ENCODE measurements around the gene AATF. TPM values are rescaled to one million over a fixed set of nuclear protein-coding genes. Genes with fewer than 3 reads are reported as not detected.

AATF gene
- total and polyA plus RNA-seq, 12 donors, result 21.0 to 68.2 (median 41.1) TPM

- Histone ChIP-seq H3K4me3 (peak overlapping the region in 1 of 4 donors; percentile 9), H3K27me3 (peaks cover 94% of the 10 kb centered on the region), H3K36me3 (replicated peaks in 1 of 2) (no peaks in the 10 kb centered on the region), H3K27ac (no peak overlapping the region), H3K4me1 (replicated peaks in 1 of 2) (peaks cover 15 to 43% of the 10 kb centered on the region in 2 donors), H3K9me3 (replicated peaks in 1 of 3) (no peaks in the 10 kb centered on the region)
- no peak for DNase-seq
- intact Hi-C loops (cut with DNase I), result no loop called here
- 9 to 19% (median 11%) methylated on average over 17 to 23 of the region's 23 CpGs for WGBS, 4 donors
- no peak for TF ChIP-seq CTCF (IDR thresholded peaks at IDR 0.05)
- TF ChIP-seq POLR2A (IDR thresholded peaks at IDR 0.05), result no peak
Observed at GRCh38 chr17:36933512-36934143, 15.1 kb upstream of the AATF start.

GRCh38 chr17:36934144-36934691 lies 14.5 kb upstream of the AATF start:
- Histone ChIP-seq H3K4me3 (peak overlapping the region in 1 of 4 donors; percentile 30), H3K9me3 (replicated peaks in 1 of 3) (no peaks in the 10 kb centered on the region), H3K36me3 (replicated peaks in 1 of 2) (no peaks in the 10 kb centered on the region), H3K27me3 (peaks cover 94% of the 10 kb centered on the region), H3K4me1 (replicated peaks in 1 of 2) (peaks cover 15 to 43% of the 10 kb centered on the region in 2 donors), H3K27ac (no peak overlapping the region)
- TF ChIP-seq CTCF (IDR thresholded peaks at IDR 0.05) (no peak), POLR2A (IDR thresholded peaks at IDR 0.05) (no peak)
- no peak for DNase-seq
- intact Hi-C loops (cut with DNase I), result no loop called here
- WGBS, 4 donors, result 7 to 12% (median 8%) methylated on average over 11 to 26 of the region's 26 CpGs

GRCh38 chr17:36934692-36935630 lies 13.8 kb upstream of the AATF start:
- peak overlapping the region in 1 of 4 donors; percentile 30 for H3K4me3 ChIP-seq
- 4 to 6% (median 5%) methylated on average over 4 to 79 of the region's 79 CpGs for WGBS, 4 donors
- intact Hi-C loops (cut with DNase I), result no loop called here
- no peak for DNase-seq
- H3K27ac ChIP-seq, result no peak overlapping the region
- no peaks in the 10 kb centered on the region for H3K36me3 ChIP-seq (replicated peaks in 1 of 2)
- H3K27me3 ChIP-seq, result peaks cover 94% of the 10 kb centered on the region
- no peaks in the 10 kb centered on the region for H3K9me3 ChIP-seq (replicated peaks in 1 of 3)
- H3K4me1 ChIP-seq (replicated peaks in 1 of 2), result peaks cover 15 to 43% of the 10 kb centered on the region in 2 donors
- TF ChIP-seq POLR2A (IDR thresholded peaks at IDR 0.05) (no peak), CTCF (IDR thresholded peaks at IDR 0.05) (no peak)

Measured in adrenal gland (tissue), 12 donors.